A549 treated with RU486 at 1 μM for 4 hours (cell line): ENCODE results near the gene FKTN. TPM values are rescaled to one million over a fixed set of nuclear protein-coding genes. Genes with fewer than 3 reads are reported as not detected.

Source experiments
- total RNA-seq: library from RNA; stranded (reverse); fragments of 200-300 nt; extraction: Qiagen RNA extraction; gene quantifications from 5 replicates; pipeline ENCODE4 v1.2.3, GENCODE V29; 2022; ENCODE audit warnings: low read depth

Gene FKTN
- total RNA-seq: 5.4 to 8.0 TPM (median 7.4 TPM) in 5 replicates

DNA sequence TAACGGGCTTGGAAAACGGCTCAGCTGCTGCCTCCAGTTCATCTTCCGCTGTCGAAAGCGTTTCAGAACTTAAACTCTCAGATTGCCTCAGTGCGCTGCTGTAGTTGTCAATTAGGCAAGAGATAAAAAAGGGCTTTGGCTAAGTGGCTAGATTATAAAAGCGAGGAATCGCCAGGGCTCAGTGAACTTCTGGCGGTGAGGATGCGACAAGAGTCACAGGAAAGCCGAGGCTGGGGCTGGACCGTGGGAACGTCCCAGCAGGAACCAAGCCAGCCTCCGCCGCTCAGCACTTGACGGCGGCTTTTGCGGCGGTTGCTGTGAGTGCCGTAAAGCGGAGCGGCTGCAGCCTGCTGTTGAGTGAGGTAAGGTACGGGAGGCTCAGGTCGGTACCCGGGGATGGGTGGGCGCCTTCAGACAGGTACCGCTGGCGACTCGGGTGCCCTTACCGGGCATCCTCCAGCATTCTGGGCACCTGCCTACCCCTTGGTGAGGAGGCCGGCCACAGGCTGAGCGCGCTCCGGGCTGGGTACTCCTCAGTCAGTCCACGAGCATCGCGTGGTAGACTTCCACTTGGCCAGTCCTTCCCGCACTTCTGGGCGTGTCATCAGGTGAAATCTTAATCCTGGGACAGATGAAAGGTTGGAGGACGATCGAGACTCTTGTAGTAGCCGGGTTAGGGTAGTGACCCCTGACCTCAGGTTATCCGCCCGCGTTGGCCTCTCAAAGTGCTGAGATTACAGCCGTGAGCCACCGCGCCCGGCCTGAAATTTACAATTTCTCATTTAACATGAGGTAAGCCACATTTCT, at the start of gene FKTN:
FKTN (plus strand) TSS at position 328 of the 807 bp plus-strand sequence. CDS start 16,902 bp downstream, outside the sequence.

DNA sequence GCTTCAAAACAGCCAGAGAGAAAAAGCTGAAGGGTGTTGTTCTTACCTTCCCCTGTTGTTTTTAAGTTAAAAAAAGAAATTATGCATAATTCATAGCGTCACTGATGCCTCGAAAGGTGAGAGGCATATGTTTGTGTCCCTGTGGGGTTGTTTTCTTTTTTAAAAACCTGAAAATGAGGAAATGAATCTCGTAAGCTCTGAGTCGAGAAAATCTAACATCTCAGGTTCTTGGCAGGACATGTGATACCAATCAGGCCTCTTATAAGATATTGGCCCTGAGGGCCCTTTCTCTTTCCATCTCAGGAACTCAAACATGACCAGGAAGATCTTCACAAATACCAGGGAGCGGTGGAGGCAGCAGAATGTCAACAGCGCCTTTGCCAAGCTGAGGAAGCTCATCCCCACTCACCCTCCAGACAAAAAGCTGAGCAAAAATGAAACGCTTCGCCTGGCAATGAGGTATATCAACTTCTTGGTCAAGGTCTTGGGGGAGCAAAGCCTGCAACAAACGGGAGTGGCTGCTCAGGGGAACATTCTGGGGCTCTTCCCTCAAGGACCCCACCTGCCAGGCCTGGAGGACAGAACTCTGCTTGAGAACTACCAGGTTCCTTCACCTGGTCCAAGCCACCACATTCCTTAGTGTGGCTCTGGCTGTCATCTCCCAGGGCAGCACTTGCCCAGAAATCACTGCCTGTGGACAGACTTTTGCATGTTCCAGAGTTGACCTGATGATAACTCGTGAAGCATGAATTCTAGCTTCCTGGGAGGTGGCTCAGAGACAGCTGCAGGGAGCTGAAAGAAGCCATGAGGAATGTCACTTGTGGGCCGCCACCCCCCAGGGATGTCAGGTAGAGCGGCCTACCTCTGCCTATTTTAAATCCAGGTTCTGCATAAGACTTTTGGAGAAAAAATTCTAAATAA, 104.5 kb downstream of the FKTN start, which contains the start of gene TAL2:
TAL2 (plus strand) TSS at position 274 of the 921 bp plus-strand sequence; CDS start at position 314, 40 bp downstream.

Other genes with a start within 250 kb of the FKTN start
- 1.4 to 4.4 TPM (median 3.7 TPM) in 5 replicates for gene FSD1L, start 110.1 kb upstream of the FKTN start, total RNA-seq
- 0.22 to 0.32 TPM in 2 of 5 replicates, not detected in the others for gene TAL2, start 104.3 kb downstream of the FKTN start, total RNA-seq
- gene TMEM38B, start 136.4 kb downstream of the FKTN start, total RNA-seq: 13.7 to 21.5 TPM (median 18.0 TPM) in 5 replicates